OCI-LY1 (cell line): ENCODE measurements around the gene FAM13A.

Source experiments
- H2AFZ ChIP-seq: fragments of 200-600 bp; sonication (generic), shearing (Covaris generic); 2 replicates; pipeline ENCODE4 v1.6.0; 2014; ENCODE audit warnings: antibody characterized with exemption, mild to moderate bottlenecking, low read length
- H3F3A ChIP-seq: fragments of 200-600 bp; sonication (generic), shearing (Covaris generic); 2 replicates; pipeline ENCODE4 v1.6.0; 2014; ENCODE audit warnings: mild to moderate bottlenecking, antibody characterized with exemption, low read length, moderate library complexity; ENCODE audit not compliant: insufficient read depth
- H3K27ac ChIP-seq: fragments of 200-600 bp; sonication (generic); 2 replicates; pipeline ENCODE4 v1.5.1; 2014; ENCODE audit warnings: low read length, mixed run types, mild to moderate bottlenecking, low read depth; ENCODE audit not compliant: poor library complexity, severe bottlenecking
- H3K27me3 ChIP-seq: fragments of 200-600 bp; sonication (generic); 2 replicates; pipeline ENCODE4 v1.6.0; 2014; ENCODE audit warnings: antibody characterized with exemption, mild to moderate bottlenecking, low read length, moderate library complexity; ENCODE audit not compliant: insufficient read depth
- H3K36me3 ChIP-seq: fragments of 200-600 bp; sonication (generic); 2 replicates; pipeline ENCODE4 v1.6.1; 2014; ENCODE audit warnings: mild to moderate bottlenecking, antibody characterized with exemption, low read length, moderate library complexity, mixed read lengths; ENCODE audit not compliant: insufficient read depth
- H3K4me1 ChIP-seq: fragments of 200-600 bp; sonication (generic); 2 replicates; pipeline ENCODE4 v1.5.1; 2014; ENCODE audit warnings: mild to moderate bottlenecking, low read length, moderate library complexity; ENCODE audit not compliant: insufficient read depth, severe bottlenecking
- H3K4me2 ChIP-seq: fragments of 200-600 bp; sonication (generic), shearing (Covaris generic); 2 replicates; pipeline ENCODE4 v1.6.1; 2014; ENCODE audit warnings: low read length
- H3K4me3 ChIP-seq: fragments of 200-600 bp; sonication (generic); 2 replicates; pipeline ENCODE4 v1.5.1; 2014; ENCODE audit warnings: low read length, low read depth, mild to moderate bottlenecking, mixed read lengths; ENCODE audit not compliant: poor library complexity, severe bottlenecking
- H3K79me2 ChIP-seq: fragments of 200-600 bp; shearing (Covaris generic); 2 replicates; pipeline ENCODE4 v1.6.1; 2016; ENCODE audit warnings: mixed run types, low read length, mixed read lengths; ENCODE audit not compliant: insufficient read depth
- H3K9ac ChIP-seq: fragments of 200-600 bp; sonication (generic), shearing (Covaris generic); 2 replicates; pipeline ENCODE4 v1.6.1; 2014; ENCODE audit warnings: mild to moderate bottlenecking, low read length, mixed read lengths
- H3K9me2 ChIP-seq: fragments of 200-600 bp; sonication (generic), shearing (Covaris generic); 2 replicates; pipeline ENCODE4 v1.6.1; 2014; ENCODE audit warnings: low read depth, mild to moderate bottlenecking, low read length, mixed read lengths
- H3K9me3 ChIP-seq: fragments of 200-600 bp; shearing (Covaris generic); 2 replicates; pipeline ENCODE4 v1.6.1; 2014; ENCODE audit warnings: low read length, mixed read lengths
- H4K20me1 ChIP-seq: fragments of 200-600 bp; sonication (generic), shearing (Covaris generic); 2 replicates; pipeline ENCODE4 v1.6.0; 2016; ENCODE audit warnings: mild to moderate bottlenecking, low read length; ENCODE audit not compliant: insufficient read depth
- EZH2 ChIP-seq: fragments of 200-600 bp; sonication (generic), shearing (Covaris generic); IDR thresholded peaks from 2 replicates; pipeline ENCODE4 v1.8.0; 2017; ENCODE audit warnings: borderline replicate concordance, mixed run types, mild to moderate bottlenecking, antibody characterized with exemption, low read length, moderate library complexity, mixed read lengths
- TF ChIP-seq, protein P1 (sequence below): fragments of 200-600 bp; sonication (generic), shearing (Covaris generic); IDR thresholded peaks from 2 replicates; pipeline ENCODE4 v1.5.1; 2017; ENCODE audit warnings: mild to moderate bottlenecking, antibody characterized with exemption, low read length, moderate library complexity, mixed read lengths

The FAM13A gene

DNA sequence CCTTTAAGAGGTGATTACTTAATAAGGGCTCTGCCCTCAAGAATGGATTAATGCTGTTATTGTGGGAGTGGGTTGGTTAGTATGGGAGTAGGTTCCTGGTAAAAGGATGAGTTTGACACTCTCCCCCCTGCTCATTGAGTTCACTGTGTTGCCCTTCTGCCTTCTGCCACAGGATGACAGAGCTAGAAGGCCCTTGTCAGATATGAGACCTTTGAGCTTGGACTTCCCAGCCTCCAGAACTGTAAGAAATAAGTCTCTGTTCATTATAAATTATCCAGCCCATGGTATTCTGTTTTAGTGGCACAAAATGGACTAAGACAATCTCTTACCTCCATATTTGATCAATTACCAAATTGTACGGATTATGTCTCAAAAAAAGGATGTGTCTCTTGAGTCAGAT is 245.1 kb downstream of the FAM13A start:
- no peak overlapping the region for H2AFZ ChIP-seq
- no peak overlapping the region for H3K4me2 ChIP-seq
- H3K36me3 ChIP-seq: no peaks in the 10 kb centered on the region
- TF ChIP-seq, protein P1, sequence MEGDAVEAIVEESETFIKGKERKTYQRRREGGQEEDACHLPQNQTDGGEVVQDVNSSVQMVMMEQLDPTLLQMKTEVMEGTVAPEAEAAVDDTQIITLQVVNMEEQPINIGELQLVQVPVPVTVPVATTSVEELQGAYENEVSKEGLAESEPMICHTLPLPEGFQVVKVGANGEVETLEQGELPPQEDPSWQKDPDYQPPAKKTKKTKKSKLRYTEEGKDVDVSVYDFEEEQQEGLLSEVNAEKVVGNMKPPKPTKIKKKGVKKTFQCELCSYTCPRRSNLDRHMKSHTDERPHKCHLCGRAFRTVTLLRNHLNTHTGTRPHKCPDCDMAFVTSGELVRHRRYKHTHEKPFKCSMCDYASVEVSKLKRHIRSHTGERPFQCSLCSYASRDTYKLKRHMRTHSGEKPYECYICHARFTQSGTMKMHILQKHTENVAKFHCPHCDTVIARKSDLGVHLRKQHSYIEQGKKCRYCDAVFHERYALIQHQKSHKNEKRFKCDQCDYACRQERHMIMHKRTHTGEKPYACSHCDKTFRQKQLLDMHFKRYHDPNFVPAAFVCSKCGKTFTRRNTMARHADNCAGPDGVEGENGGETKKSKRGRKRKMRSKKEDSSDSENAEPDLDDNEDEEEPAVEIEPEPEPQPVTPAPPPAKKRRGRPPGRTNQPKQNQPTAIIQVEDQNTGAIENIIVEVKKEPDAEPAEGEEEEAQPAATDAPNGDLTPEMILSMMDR: no peak
- no peak for TF ChIP-seq EZH2
- H3K4me3 ChIP-seq: no peak overlapping the region
- no peaks in the 10 kb centered on the region for H3K9me3 ChIP-seq
- H3K79me2 ChIP-seq: no peaks in the 10 kb centered on the region
- H4K20me1 ChIP-seq: no peaks in the 10 kb centered on the region
- no peaks in the 10 kb centered on the region for H3K9me2 ChIP-seq
- no peak overlapping the region for H3K27ac ChIP-seq
- no peaks in the 10 kb centered on the region for H3K4me1 ChIP-seq
- no peaks in the 10 kb centered on the region for H3K27me3 ChIP-seq
- no peak overlapping the region for H3K9ac ChIP-seq
- no peaks in the 10 kb centered on the region for H3F3A ChIP-seq

DNA sequence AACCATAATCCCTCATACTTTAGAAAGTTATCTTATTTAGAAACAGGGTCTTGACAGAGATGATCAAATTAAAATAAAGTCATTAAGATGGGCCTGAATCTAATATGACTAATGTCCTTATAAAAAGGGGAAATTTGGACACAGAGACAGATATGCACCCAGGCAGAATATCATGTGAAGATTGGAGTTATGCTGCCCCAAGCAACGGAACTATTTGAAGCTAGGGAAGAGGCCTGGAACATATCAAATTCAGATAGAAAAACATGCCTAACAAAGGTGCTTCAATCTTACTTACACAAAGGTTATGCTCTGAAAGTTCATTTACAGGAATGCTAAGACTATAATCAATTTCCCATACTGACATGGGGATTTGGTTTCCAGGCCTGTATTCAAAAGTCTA is 246.7 kb downstream of the FAM13A start:
- TF ChIP-seq, protein P1: no peak
- TF ChIP-seq EZH2: no peak
- no peak overlapping the region for H2AFZ ChIP-seq
- no peak overlapping the region for H3K27ac ChIP-seq
- H3K4me3 ChIP-seq: no peak overlapping the region
- H3K9me2 ChIP-seq: no peaks in the 10 kb centered on the region
- H3F3A ChIP-seq: no peaks in the 10 kb centered on the region
- no peaks in the 10 kb centered on the region for H3K79me2 ChIP-seq
- H3K27me3 ChIP-seq: no peaks in the 10 kb centered on the region
- no peaks in the 10 kb centered on the region for H3K9me3 ChIP-seq
- H3K9ac ChIP-seq: no peak overlapping the region
- no peaks in the 10 kb centered on the region for H3K4me1 ChIP-seq
- H3K36me3 ChIP-seq: no peaks in the 10 kb centered on the region
- H3K4me2 ChIP-seq: no peak overlapping the region
- H4K20me1 ChIP-seq: no peaks in the 10 kb centered on the region

DNA sequence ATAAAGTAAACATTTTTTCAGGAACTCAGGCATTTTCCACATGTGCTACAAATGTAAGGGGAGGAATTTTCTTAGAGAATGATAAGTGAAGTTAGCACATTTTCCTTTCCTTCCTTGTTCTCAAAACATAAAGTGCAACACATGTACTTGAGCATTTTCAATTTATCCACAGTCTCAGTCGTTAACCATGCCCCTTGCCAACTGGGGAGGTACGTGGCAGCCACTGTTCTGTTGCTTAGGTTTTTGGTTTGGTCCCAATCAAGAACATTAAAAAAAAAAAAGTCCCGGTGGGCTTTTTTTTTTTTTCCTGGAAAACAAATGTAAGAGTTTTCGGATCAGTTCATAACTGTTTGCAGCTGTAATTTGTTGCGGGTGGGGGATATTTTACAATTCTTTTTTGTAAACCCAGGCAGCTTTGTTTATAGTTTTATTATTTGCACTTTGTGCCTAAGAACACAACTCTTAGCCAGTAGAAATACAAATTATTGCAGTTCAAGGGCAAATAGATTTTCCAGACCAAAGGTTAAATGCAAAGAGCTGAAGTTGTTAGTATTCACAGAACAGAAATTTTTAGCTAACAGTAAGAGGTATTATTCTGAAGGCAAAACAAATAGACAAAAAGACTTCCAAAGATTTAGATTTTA is 247.3 kb downstream of the FAM13A start:
- Histone ChIP-seq H3K9me2 (no peaks in the 10 kb centered on the region), H3F3A (no peaks in the 10 kb centered on the region), H3K27ac (no peak overlapping the region), H3K9me3 (no peaks in the 10 kb centered on the region), H3K4me1 (no peaks in the 10 kb centered on the region), H3K4me2 (no peak overlapping the region), H3K4me3 (no peak overlapping the region), H3K9ac (no peak overlapping the region), H3K27me3 (no peaks in the 10 kb centered on the region), H2AFZ (no peak overlapping the region), H3K36me3 (no peaks in the 10 kb centered on the region), H3K79me2 (no peaks in the 10 kb centered on the region), H4K20me1 (no peaks in the 10 kb centered on the region)
- no peak for TF ChIP-seq EZH2
- TF ChIP-seq, protein P1: no peak
